Measurements from ENCODE around the gene TTYH2.

DNA sequence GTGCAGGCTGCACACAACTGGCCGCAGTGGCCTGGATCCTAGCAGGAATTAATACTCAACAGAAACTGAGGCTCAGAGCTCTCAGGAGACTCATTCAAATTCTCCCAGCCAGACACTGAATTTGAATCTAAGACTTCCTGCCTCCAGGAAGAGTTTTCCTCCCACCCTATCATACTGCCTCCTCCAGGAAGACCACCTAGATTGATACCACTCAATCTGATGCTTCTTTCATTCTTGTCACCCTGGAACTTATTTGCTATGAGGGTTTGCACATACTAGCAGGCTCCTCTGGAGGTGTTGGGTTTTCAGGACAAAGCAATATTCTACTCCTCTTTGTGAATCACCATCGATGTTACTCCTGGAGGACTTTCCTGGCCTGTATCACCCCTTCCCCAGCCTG is 15.6 kb upstream of the TTYH2 start:
- TF ChIP-seq EP300 (IDR thresholded peaks at IDR 0.05), result no peak
- TF ChIP-seq, protein P1, sequence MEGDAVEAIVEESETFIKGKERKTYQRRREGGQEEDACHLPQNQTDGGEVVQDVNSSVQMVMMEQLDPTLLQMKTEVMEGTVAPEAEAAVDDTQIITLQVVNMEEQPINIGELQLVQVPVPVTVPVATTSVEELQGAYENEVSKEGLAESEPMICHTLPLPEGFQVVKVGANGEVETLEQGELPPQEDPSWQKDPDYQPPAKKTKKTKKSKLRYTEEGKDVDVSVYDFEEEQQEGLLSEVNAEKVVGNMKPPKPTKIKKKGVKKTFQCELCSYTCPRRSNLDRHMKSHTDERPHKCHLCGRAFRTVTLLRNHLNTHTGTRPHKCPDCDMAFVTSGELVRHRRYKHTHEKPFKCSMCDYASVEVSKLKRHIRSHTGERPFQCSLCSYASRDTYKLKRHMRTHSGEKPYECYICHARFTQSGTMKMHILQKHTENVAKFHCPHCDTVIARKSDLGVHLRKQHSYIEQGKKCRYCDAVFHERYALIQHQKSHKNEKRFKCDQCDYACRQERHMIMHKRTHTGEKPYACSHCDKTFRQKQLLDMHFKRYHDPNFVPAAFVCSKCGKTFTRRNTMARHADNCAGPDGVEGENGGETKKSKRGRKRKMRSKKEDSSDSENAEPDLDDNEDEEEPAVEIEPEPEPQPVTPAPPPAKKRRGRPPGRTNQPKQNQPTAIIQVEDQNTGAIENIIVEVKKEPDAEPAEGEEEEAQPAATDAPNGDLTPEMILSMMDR (IDR thresholded peaks at IDR 0.05), result no peak
- TF ChIP-seq POLR2A (IDR thresholded peaks at IDR 0.05), result no peak

Data from tibial nerve (tissue), 4 donors.